Erythroblast (primary cell): Measurements from ENCODE around the gene USE1.

Experiments
- GATA1 ChIP-seq: IDR thresholded peaks from 2 replicates; pipeline ENCODE4 v1.6.1; 2011; ENCODE audit warnings: low read depth, mild to moderate bottlenecking, control low read depth, low read length, moderate library complexity
- POLR2A ChIP-seq: IDR thresholded peaks from 2 replicates; pipeline ENCODE4 v1.6.1; 2011; ENCODE audit warnings: mild to moderate bottlenecking, low read length

GRCh38 chr19:17262557-17262956, 47.4 kb downstream of the USE1 start:
- TF ChIP-seq POLR2A, result no peak
- TF ChIP-seq GATA1, result no peak
